Measurements from ENCODE around the gene TTLL4.
A peak's percentile ranks its signal among the peaks of the same experiment; 100 is the strongest.

Gene TTLL4

GRCh38 chr2:218799990-218800389 is 89.4 kb downstream of the TTLL4 start:
- DNase-seq (ENCODE audit: insufficient read length, low spot score) (no peak), FAIRE-seq (no peak)
- TF ChIP-seq, protein P1, sequence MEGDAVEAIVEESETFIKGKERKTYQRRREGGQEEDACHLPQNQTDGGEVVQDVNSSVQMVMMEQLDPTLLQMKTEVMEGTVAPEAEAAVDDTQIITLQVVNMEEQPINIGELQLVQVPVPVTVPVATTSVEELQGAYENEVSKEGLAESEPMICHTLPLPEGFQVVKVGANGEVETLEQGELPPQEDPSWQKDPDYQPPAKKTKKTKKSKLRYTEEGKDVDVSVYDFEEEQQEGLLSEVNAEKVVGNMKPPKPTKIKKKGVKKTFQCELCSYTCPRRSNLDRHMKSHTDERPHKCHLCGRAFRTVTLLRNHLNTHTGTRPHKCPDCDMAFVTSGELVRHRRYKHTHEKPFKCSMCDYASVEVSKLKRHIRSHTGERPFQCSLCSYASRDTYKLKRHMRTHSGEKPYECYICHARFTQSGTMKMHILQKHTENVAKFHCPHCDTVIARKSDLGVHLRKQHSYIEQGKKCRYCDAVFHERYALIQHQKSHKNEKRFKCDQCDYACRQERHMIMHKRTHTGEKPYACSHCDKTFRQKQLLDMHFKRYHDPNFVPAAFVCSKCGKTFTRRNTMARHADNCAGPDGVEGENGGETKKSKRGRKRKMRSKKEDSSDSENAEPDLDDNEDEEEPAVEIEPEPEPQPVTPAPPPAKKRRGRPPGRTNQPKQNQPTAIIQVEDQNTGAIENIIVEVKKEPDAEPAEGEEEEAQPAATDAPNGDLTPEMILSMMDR (IDR thresholded peaks at IDR 0.05; ENCODE audit: insufficient read depth, missing control alignments): no peak

DNA sequence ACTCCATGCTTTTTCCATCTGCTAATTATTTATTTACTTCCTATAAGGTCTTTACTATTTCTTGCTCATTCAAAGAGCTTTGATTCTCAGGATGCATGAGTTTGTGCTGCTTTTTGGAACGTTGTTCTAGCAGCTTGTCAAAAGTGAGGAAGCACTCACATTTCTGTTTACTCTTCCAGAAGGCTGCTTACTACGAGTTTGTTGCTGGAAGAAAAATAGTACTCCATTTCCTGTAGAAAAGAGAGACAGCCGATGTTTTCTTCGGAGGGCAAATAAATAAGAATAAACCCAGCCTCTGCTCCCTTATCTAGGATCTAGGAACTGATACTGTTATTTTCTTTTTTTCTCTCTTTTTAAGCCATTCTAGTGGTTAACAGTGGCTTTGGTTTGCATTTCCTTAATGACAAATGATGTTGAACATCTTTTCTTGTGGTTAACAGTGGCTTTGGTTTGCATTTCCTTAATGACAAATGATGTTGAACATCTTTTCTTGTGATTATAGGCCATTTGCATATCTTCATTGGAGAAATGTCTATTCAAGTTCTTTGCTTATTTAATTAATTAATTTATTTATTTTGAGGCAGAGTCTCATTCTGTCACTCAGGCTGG is 91.9 kb downstream of the TTLL4 start:
- FAIRE-seq: peak; percentile 46
- no peak for DNase-seq (ENCODE audit: insufficient read length, low spot score)

GRCh38 chr2:218804817-218805216 is 94.2 kb downstream of the TTLL4 start:
- TF ChIP-seq, protein P1 (IDR thresholded peaks at IDR 0.05; ENCODE audit: insufficient read depth, missing control alignments): no peak
- no peak for DNase-seq (ENCODE audit: insufficient read length, low spot score)
- no peak for FAIRE-seq

More for the DNA sequence above, 91.9 kb downstream of the TTLL4 start:
- TF ChIP-seq, protein P1 (IDR thresholded peaks at IDR 0.05; ENCODE audit: insufficient read depth, missing control alignments): no peak

Measured in D721Med (cell line).